Activated B cell treated with CpG ODN at 0.5 μM for 24 hours (primary cell): ENCODE data around the gene SMARCD2. TPM values are rescaled to one million over a fixed set of nuclear protein-coding genes. Genes with fewer than 3 reads are reported as not detected.
A peak's percentile ranks its signal among the peaks of the same experiment; 100 is the strongest.
"Not testable (repeated sequence)": the region's sequence is repeated elsewhere in the genome, so short reads cannot be mapped to it uniquely, and the experiment has no call there.

ENCODE experiments used
- ATAC-seq: fragments of 200-7000 bp; cut with Tn5 transposase; one replicate; pipeline ENCODE4 v1.10.0; 2021; ENCODE audit warnings: low read depth, mild to moderate bottlenecking, moderate library complexity
- CTCF ChIA-PET: fragments of 350-600 bp; sonication (Branson Sonifier 250); formaldehyde crosslinking; loops from one replicate; lab custom pipeline; 2021; ENCODE audit warnings: antibody characterized with exemption; lab: Charles Lee
- POLR2A ChIA-PET: fragments of 350-600 bp; sonication (Branson Sonifier 250); formaldehyde crosslinking; loops from one replicate; lab custom pipeline; 2021; ENCODE audit warnings: antibody characterized with exemption; lab: Charles Lee
- DNase-seq: peaks from one replicate; pipeline ENCODE4 v3.0.0; 2022
- H3K27ac Mint-ChIP-seq: one replicate; pipeline ENCODE4 v1.8.0; 2020; ENCODE audit warnings: mixed read lengths
- H3K27me3 Mint-ChIP-seq: one replicate; pipeline ENCODE4 v1.8.0; 2021; ENCODE audit warnings: mixed read lengths
- H3K36me3 Mint-ChIP-seq: one replicate; pipeline ENCODE4 v1.8.0; 2021; ENCODE audit warnings: low read depth, mixed read lengths
- H3K4me1 Mint-ChIP-seq: one replicate; pipeline ENCODE4 v1.8.0; 2021; ENCODE audit warnings: mixed read lengths
- H3K4me3 Mint-ChIP-seq: one replicate; pipeline ENCODE4 v1.8.0; 2020; ENCODE audit warnings: mild to moderate bottlenecking, mixed read lengths
- H3K9me3 Mint-ChIP-seq: one replicate; pipeline ENCODE4 v1.8.0; 2020; ENCODE audit warnings: mixed read lengths
- CTCF ChIP-seq: fragments of 200-600 bp; IDR thresholded peaks from one replicate; pipeline ENCODE4 v1.8.0; 2022; ENCODE audit warnings: antibody characterized with exemption, mild to moderate bottlenecking
- intact Hi-C: fragments of 100-400 bp; cut with micrococcal nuclease; formaldehyde crosslinking; loops from one replicate; pipeline ENCODE4 v1.15.1; 2024
- total RNA-seq: library from RNA; stranded (reverse); gene quantifications from 2 replicates; pipeline ENCODE4 v1.2.3, GENCODE V29; 2022

The SMARCD2 gene
- total RNA-seq: 114 and 117 TPM in 2 replicates

GRCh38 chr17:63842540-63843386 lies at the start of gene SMARCD2:
SMARCD2 (minus strand) TSS chr17:63842685; CDS start chr17:63842674, 11 bp downstream.
- Mint-ChIP-seq H3K27me3 (no peaks in the 10 kb centered on the region), H3K4me3 (peak within 1 kb of the TSS; percentile 94), H3K4me1 (peaks cover 49% of the 10 kb centered on the region), H3K9me3 (no peaks in the 10 kb centered on the region), H3K27ac (peak within 1 kb of the TSS; percentile 95), H3K36me3 (peaks cover 6% of the 10 kb centered on the region)
- intact Hi-C loops: loop anchor here (1.0 to 10.0 kb wide), 11 partner anchors 15 to 820 kb away; partner anchors contain the start of genes CCDC47, CEP95, DCAF7 and DDX5
- ATAC-seq (peak; percentile 90), DNase-seq (peak; percentile 96)
- POLR2A ChIA-PET: interaction anchor here (0.5 to 8.3 kb wide), 27 partner anchors 10 to 663 kb away, joined by 3 to 112 read pairs (median 7); partner anchors contain the start of genes CCDC47, CEP95, DDX42 and DDX5
- CTCF ChIA-PET: interaction anchor here (1.2 kb wide), 1 partner anchor 16 kb away, joined by 4 read pairs; the partner anchor contains the start of gene PSMC5
- TF ChIP-seq CTCF: no peak

DNA sequence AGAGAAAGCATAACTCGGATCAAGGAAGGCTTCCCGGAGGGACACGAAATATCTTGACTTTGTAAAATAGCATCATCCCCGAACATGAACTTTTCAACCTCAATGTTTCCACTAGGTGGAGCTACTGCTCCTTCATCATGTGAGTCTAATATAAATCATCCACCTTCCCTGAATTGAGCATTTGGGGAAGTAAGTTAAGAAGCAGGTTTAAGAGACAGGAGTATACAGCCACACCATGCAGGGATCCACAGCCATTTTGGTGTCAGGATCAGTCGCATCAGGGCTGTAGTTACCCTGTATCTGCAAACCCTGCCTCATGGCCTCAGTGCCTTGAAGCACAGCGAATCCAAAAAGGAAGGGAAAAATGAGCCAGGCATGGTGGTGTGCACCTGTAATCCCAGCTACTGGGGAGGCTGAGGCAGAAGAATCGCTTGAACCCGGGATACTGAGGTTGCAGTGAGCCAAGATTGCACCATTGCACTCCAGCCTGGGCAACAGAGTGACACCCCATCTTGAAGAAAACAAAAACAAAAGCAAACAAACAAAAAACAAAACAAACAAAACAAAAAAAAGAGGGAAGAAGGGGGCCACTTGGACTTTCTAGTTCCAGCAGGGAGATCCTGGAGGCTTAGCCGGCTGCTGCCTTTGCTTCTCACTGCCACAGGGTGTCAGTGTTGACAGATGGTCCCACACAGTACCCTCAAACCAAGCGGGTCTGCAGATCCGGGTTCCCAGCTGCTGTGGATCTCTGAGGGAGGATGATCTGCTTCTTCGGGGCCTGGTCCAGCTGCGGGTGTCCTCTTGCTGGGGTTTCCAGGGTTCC lies 46.8 kb upstream of the SMARCD2 start:
- H3K4me1 Mint-ChIP-seq, H3K27me3 Mint-ChIP-seq, DNase-seq, H3K36me3 Mint-ChIP-seq, H3K9me3 Mint-ChIP-seq, H3K4me3 Mint-ChIP-seq: not testable (repeated sequence)
- peak overlapping the region; percentile 35 for H3K27ac Mint-ChIP-seq
- POLR2A ChIA-PET: interaction anchor here (0.7 kb wide), 1 partner anchor 616 kb away, joined by 3 read pairs; no protein-coding TSS in a partner anchor
- intact Hi-C loops: loop anchor here (5.0 kb wide), 1 partner anchor 393 kb away; no protein-coding TSS in a partner anchor
- CTCF ChIA-PET: interaction anchor here (0.6 to 2.0 kb wide), 10 partner anchors 11 to 530 kb away, joined by 3 to 6 read pairs (median 4); no protein-coding TSS in a partner anchor
- peak; percentile 91 for ATAC-seq

GRCh38 chr17:63885119-63885518 lies 42.6 kb upstream of the SMARCD2 start:
- POLR2A ChIA-PET, H3K4me3 Mint-ChIP-seq, H3K4me1 Mint-ChIP-seq: not testable (repeated sequence)

GRCh38 chr17:63882626-63883126 lies 40.2 kb upstream of the SMARCD2 start:
- H3K9me3 Mint-ChIP-seq, H3K27me3 Mint-ChIP-seq, ATAC-seq, DNase-seq, H3K36me3 Mint-ChIP-seq, H3K27ac Mint-ChIP-seq, H3K4me3 Mint-ChIP-seq, intact Hi-C loops: not testable (repeated sequence)
- ChIA-PET POLR2A (interaction anchor here (0.7 kb wide), 2 partner anchors 23 to 64 kb away, joined by 3 to 7 read pairs; no protein-coding TSS in a partner anchor), CTCF (interaction anchor here (1.0 to 2.3 kb wide), 3 partner anchors 13 to 64 kb away, joined by 3 to 6 read pairs (median 3); no protein-coding TSS in a partner anchor)
- peaks cover 11% of the 10 kb centered on the region for H3K4me1 Mint-ChIP-seq

More at GRCh38 chr17:63885119-63885518, 42.6 kb upstream of the SMARCD2 start:
- H3K27me3 Mint-ChIP-seq, H3K9me3 Mint-ChIP-seq, CTCF ChIA-PET, H3K27ac Mint-ChIP-seq, ATAC-seq, DNase-seq, H3K36me3 Mint-ChIP-seq: not testable (repeated sequence)
- intact Hi-C loops: loop anchor here (5.0 kb wide), 1 partner anchor 397 kb away; no protein-coding TSS in a partner anchor

- CTCF ChIA-PET: interaction anchor here (1.0 to 2.3 kb wide), 4 partner anchors 12 to 252 kb away, joined by 3 to 6 read pairs (median 3); no protein-coding TSS in a partner anchor
- H3K27ac Mint-ChIP-seq: no peak within 1 kb of the TSS
- peak; percentile 36 for DNase-seq
- peaks cover 11% of the 10 kb centered on the region for H3K4me1 Mint-ChIP-seq
- ATAC-seq: peak; percentile 89
- no peaks in the 10 kb centered on the region for H3K9me3 Mint-ChIP-seq
- POLR2A ChIA-PET: no interaction called here
- no peaks in the 10 kb centered on the region for H3K27me3 Mint-ChIP-seq
- H3K4me3 Mint-ChIP-seq: no peak within 1 kb of the TSS
- intact Hi-C loops: no loop called here
- no peaks in the 10 kb centered on the region for H3K36me3 Mint-ChIP-seq
- no peak for TF ChIP-seq CTCF
Measured at GRCh38 chr17:63881935-63882601, 39.6 kb upstream of the SMARCD2 start, which contains the start of gene GH2. GH2 (minus strand) TSS chr17:63881944; CDS start chr17:63881801, 143 bp downstream.

DNA sequence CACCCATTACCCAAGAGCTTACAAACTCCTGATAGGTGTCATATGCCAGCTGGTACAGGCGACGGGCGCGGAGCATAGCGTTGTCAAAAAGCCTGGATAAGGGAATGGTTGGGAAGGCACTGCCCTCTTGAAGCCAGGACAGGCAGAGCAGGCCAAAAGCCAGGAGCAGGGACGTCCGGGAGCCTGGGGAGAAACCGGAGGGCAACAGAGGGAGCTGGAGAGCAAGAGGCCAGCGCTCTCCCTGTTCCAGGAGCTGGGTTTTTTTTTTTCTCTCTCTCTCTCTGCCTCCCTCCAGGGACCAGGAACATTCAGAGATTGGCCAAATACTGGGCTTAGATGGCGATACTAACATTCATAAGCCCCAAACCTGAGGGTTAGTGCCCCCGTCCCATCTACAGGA lies 38.9 kb upstream of the SMARCD2 start:
- H3K4me3 Mint-ChIP-seq, intact Hi-C loops: not testable (repeated sequence)
- CTCF ChIA-PET: interaction anchor here (1.2 kb wide), 1 partner anchor 252 kb away, joined by 3 read pairs; no protein-coding TSS in a partner anchor

More for the DNA sequence above, 38.9 kb upstream of the SMARCD2 start:
- H3K27me3 Mint-ChIP-seq, POLR2A ChIA-PET, H3K36me3 Mint-ChIP-seq, H3K9me3 Mint-ChIP-seq, ATAC-seq, DNase-seq, H3K27ac Mint-ChIP-seq: not testable (repeated sequence)
- peaks cover 11% of the 10 kb centered on the region for H3K4me1 Mint-ChIP-seq
